Measurements from ENCODE around the gene GATA2.

Gene GATA2

DNA sequence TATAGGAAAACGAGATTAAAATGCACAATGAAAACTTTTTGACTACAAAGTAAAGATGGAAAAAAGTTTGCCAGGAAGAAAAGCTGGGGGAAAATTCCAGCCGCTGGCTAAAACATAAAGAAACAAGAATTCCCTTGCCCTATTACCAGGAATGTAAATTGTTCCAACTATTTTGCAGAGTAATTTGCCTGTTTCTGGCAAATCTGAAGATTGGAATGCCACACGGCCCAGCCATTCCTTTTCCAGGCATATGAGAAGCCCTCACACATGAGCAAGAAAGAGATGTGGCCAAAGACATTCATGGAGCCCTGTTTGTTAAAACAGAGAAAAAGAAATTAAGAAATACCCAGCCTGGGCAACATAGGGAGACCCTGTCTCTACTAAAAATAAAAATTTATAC lies 8.4 kb upstream of the GATA2 start:
- DNase-seq: no peak

DNA sequence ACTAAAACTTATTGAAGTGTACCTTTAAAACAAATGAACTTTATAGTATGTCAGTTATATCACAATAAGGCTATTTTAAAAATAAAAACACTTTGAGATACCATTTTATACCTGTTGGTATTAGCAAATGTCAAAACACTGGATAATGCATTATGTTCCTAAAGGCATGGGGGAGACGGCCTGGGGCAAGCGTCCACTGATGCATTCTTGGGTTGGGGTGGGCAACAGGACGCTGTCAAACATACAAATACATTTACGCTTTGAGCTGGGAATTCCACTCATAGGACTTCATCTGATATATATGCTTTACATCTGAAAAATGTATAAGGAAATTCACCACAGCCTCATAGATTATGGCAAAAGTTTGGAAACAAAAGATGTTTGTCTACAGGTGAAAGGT lies 7.6 kb upstream of the GATA2 start:
- DNase-seq: no peak

DNA sequence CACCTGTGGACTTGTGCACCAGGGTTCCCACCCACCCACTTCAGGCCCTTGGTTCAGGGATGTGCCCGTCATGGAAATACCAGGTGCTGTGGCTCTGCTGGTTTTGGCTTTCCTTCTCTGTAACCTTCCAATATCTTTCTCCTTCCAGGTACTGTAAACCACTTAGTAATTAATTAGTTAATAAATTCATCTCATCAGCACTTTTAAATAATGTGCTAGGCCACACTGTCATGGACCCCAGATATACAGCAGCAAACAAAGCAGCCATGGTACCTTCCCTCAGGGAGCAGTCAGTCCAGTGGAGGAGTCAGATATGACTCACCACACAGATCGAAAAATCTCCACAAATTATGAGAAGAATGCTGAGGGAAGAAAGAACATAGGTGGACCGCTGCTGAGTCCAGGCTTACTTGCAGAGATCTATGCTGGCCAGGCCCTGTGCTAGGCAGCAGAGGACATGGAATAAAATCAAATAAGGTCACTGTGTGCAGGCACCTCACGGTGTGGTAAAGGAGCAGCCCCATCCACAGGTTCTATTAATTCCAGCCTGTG lies 6.8 kb upstream of the GATA2 start:
- DNase-seq: no peak

DNA sequence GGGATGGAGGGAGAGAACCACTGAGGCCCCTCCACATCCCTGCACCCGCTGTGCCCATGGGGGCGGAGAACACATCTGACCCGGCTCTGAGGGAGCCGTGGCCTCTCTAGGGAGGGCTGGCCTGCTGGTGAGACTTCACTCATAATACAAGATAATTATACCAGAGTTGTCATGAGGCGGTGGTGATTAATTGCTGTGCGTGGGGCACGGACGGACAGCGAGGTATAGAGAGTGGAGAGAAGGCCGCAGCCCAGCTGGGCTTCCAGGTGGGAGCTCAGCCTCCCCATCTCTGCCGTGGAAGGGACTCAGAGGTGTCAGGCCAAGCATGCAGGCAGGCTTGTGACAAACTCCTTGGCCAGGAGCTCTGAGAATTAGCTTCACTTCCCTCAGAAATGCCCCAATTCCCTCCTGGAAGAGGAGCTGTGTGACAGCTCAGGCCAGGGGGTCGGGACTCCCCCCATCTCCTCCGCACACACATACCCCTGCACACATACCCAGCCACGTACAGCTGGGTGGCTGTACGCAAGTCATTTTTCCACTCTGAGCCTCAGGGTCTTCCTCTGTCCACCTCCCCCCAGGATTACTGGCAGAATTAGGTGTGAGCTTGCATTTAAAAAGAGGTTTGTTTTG lies 6.0 kb upstream of the GATA2 start:
- DNase-seq: no peak

DNA sequence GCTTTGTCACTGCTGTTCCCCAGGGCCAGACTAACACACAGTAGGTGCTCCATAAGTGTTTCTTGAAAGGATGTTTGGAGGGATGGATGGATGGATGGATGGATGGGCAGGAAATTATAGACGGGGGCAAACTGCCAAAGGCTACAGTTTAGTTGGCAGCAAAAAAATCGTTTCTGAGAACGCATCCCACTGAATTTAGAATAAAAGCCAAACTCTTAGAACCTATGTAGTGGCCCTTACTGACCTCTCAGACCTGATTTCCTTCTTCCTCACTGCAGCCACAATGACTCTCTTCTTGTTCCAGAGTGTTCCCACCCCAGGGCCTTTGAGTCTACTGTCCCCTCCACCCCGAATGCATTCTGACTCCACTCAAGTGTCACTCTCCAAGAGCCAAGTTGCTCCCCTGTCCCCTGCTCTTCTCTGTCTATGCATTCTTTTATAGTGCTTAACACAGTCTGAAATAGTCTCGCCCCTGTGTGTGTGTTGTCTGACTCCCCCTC lies 5.2 kb upstream of the GATA2 start:
- DNase-seq: no peak

DNA sequence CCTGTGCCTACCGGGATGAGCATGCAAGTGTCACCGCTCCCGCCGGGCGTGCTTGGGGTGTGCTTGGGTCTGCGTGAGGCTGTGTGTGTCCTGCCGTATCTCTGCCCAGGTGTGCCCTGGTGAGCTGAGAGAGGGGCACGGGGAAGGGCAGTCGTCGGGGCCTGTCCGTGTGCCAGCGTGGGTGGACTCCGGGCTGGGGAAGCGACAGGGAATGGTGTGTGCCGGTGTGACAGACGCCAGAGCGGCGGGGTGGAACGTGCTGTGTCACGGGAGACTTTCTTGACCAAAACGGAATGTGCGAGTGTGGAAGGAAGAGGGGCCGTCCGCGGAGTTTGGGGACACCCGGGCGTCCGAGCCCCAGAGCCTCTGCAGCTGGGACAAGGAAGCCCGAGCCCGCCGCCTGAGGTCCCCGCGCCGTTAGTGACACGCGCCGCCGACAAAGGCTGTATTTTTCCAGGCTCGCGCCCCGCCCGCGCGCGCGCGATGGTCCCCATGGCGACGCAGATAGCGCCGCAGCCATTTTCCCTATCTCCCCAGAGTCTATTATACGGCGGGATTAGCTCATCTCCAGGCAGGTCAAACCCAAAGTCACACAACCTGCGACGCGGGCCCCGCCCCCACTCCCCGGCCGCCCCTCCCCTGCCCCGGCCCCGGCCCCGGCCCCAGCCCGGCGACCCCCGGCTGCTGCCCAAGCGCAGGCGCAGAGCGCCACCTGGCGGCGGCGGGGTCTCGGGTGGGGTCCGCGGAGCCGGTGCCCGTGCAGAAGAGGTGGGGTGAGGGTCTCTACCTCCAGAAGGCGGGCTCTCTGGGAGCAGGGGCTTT lies 4.5 kb upstream of the GATA2 start:
- peak; percentile 32 for DNase-seq

DNA sequence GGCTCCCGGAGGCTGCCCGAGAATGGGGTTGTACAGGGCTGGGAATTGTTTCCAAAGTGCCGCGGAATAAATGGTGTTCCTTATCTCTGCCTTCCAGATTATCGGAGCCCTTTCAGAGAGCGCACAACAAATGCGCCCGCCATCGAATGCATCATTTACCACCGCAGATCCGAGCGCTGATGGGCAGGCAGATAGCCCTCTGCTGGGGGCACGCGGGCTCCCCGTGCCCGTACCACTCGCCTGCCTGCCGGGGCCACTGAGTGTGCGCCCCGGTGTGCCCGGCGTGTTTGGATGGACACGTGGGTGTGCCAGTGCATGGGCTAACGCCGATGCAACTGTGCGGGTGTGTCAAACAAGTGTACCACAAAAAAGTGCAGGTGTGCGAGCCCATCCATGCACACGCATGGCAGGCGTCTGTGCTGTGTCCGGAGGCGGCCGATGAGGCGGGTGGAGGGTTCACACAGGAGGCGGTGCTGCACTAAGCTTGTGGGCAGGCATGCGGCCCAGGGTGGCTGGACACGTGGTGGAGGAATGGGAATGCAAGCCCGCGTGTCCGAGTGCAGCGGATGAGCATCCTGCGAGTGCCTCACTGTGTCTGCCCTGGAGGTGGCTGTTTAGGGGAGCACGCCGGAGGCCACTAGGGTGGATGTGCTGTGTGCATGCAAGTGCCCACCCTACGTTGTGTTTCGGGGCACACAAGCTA lies 3.8 kb upstream of the GATA2 start:
- no peak for DNase-seq

DNA sequence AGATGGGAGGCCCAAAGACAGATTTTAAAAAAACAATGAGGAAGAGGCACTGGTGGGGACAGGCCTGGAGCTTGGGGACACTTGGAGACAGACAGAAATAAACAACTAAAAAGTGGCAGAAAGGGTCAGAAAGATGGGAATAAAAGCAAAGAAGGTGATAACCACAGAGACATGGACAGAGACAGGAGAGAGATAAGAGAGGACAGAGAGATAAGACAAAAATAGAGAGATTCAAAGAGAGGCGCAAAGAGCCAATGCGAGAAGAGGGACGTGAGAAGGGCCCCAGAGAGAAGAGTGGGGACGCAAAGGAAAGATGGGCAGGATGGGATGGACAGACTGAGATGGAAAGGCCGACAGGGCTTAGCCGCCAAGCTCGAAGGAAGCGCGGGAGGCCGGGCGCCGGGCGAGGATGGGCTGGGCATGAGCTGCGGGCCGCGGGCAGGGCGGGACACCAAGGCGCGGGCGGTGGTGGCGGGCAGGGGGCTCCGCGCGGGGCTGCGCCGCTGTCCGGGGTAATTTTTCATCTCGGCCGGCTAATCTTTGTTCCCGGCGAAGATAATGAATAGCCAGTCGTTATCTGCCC lies 3.1 kb upstream of the GATA2 start:
- no peak for DNase-seq

DNA sequence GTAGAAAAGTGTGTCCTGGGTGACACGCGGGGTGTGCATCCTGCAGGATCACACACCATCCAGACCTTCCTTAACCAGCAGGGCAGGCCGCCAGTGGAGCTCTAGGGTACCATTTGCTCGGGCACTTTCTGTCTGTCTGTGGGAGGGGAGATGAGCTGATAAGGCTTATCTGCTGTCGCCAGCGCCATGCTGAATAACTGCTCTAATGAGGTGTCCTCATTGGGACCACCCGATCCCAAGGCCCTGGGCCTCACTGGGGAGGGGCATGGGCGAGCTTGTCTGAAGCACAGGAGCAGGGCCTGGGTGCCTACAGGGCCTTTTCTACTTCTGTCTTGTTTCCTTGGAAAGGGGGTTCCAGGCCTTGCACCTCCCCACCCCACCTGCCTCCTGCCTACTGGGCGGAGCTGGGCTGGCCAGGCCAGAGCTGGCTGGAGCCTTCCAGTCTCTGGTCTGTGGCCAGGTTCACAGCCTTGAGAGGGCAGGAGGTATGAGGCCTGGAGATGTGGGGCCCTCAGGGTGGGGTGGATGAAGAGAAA lies 2.5 kb upstream of the GATA2 start:
- no peak for DNase-seq

DNA sequence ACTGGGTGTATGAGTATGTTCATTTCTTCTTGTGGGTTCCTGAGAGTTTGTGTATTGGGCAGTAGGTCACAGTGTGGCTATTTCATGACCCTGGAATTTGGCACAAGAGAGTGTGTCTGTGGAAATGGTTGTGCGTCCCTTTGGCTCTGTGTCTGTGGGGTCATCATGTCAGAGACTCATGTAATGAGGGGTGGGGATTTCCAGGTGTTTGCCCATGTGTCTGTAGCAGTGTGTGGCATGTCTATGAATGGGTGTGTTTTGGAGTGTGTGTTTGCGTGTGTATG lies 1.3 kb upstream of the GATA2 start:
- no peak for DNase-seq

DNA sequence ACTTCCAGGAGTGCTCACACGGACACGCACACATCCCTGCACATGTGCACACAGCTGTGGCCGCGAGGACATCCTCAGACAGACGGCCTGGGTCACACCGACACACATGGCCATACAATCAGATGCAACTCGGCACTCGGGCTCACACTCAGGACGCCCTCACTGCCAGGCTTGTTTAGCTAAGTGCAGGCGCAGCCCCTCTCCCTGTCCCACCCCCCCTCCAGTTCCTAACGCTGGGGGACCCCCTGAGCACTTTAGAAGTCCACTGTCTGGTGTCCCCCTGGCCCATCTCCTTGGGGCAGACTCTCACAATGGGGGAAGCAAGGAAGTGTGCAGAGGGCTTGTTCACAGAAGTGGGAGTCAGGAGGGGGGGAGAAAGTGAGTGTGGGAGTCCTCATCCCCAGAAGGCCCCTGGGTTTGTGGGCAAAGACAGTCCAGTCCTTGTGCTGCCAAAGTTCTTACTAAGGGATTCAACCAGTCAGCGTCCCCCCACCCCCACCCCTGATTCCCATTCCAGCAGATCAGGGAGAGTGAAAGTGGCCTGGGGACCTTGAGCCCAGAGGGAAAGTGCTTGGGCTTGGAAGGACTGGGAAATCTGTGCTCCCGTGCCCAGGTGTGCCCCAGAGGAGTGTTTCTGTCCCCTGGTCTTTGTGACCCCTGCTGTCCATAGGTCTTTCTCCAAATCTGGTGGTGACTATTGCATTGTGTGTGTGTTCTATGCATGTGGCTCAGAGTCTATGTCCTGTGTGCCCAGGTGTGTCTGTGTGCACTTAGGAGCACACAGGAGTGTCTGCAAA lies 767 bp upstream of the GATA2 start:
- no peak for DNase-seq

DNA sequence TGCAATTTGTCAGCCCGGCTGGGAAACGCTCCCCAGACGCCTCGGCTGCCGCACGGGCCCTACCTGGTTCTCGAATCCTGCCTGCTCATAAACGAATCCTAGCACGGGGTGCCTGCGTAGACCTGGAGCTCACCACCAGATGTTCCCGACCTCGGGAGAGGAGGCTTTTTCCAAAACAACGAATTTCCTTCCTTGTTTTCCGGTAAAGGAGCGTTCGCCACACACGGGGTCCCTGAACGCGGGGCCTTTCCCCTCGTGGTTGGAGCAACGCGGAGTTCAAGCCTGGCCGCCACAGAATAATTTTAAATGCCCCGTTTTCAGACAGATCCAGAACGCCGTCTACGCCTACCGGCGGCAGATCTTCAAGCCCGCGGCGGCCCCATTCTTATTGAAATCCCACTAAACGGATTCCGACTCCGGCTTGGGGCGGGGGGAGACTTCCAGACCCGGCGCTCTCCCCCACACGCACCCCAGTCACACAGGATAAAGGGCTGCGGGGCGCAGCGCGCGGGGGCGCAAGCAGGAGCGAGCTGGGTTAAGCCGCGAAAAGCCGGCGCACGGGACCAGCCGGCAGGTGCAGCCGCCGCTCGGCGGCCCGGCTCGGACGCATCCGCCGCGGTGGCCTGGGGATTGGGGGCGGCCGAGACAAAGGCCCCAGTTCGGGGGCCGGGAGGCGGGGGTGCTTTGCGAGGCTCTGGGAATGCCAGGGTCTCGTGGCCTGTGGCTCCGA lies 895 bp downstream of the GATA2 start:
- no peak for DNase-seq

DNA sequence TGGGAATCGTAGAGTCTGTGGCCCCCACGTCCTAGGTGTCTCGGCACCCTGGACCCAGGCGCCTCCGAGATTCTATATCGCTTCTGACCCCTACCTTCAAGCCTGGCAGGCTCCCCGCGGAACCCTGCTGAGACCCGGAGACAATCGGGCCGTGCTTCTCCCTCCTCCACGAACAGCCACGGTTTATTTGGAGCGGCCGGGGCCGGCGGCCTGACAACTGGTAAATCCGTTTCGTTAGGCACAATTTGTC lies 1.4 kb downstream of the GATA2 start:
- no peak for DNase-seq

DNA sequence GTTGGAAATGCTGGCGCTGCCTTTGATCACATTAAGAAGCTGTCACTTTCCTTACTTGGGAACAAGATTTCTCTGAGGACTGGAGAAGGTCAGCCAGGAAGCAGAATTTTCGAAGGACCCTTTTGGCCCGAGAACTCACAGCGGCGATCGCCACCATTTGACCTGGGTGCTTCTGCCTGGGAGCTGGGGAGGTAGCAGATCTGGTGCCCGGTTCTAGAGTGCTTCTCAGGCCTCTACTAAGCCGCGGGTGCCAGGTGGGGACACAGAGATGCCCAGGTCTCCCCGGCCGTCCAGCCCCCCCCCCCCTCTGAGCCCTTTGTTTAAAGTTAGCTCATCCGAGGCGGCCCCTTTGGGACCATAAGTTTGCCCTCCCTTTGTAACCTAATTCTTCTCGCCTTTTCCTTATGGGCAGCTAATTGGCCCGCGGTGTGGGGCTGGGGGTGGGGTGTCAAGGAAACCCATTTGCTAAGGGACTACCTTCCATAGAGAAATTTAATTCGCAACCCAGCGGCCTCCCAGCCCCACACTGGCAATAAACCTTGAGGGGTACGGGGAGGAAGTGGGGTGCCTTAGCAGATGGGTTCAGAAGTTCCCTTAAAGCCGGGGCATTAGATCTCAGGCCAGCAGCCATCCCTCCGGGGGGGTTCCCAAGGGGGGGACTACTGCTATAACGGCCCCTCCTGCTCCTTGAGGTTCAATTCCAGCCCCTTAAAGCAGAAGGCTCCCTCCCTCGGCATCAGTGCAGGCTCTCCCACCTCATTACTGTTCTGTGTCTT lies 1.9 kb downstream of the GATA2 start:
- no peak for DNase-seq

DNA sequence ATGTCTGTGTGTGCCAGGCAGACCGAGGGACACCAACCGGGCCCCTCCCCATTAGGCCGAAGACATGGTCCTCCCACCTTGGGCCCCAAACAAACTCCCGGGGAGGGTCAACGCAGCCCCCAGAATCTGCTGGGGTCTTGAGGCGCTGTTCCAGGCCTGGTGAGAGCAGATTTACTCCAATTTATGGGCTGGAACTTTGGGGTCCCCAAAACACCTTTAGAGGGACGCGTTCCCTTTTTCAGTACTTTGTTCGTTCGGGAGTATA lies 2.4 kb downstream of the GATA2 start:
- no peak for DNase-seq

DNA sequence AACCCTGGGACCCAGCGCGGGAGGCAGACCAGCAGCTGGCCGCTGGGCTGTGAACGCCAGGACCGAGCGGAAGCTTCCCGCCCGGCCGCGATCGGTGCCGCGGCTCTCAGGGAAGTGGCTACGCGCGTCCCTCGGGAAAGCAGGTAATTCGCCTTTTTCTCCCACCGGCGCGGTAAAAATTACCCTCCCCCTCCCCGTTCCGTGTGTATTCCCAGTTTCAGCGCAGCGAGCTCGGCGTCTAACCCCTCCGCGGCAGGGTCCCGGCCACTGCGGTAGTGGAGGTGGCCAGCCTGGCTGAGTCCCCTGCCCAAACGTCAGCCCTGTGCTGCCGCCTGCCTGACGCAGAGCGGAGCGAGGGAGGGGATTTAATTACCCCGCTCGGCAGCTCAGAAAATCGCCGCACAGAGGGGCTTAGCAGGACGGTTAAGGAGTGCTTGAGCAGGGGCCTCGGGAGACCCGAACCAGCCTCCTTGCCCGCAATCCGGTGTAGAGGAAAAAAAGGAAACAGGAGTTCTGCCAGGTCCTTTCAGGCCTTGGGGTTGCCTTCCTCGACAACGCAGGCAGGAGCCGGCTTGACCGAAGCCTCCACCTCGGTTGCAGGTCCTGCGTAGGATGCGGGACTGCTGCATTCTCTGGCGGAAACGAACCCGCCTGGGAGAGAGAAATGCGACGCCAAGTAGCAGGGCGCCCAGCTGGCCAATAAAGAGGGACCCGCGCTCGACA lies 2.9 kb downstream of the GATA2 start:
- no peak for DNase-seq

DNA sequence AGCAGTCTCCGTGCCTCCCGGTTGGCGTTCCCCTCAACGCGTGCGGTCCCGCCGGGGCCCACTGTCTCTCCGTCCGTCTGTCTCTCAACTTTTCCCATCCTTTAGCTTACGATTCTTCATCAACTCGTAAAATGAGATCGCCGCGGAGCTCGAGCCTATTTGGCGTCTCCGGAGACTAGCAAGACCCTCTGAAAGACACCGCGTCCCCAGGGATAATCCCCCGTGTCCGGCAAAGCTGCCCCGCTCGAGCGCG lies 3.4 kb downstream of the GATA2 start:
- no peak for DNase-seq

DNA sequence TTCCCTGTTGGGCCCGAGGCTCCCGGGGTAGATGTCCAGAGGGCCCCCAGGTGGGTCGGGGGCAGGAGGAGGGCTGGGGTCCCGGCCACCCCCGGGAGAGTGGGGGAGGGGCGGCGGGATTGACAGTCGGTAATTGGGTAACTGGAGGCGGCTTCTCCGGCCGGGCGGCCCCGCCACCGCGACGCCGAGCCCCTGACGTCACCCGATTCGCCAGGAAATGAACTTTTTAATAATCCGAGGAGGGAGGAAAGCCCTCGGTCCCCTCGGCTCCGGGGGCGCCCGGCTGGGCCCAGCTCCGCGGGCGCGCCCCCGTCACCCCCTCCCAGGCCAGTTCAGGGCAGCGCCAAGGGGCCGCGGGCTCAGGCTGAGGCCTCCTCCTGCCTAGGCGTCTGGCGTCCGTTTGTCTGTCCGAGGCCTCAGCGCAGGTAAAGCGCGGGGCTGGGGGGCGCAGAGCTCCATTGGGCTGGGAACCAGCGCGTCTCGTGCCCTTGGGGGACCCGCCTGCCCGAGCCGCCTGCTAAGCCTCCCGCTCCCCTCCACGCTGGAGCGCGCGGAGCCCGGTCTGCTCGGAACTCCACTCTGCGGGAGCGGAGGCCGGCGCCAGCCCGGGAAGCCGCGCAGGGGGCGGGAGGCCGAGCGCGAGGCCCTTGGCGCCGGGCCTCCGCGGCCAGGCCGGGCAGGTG lies 3.9 kb downstream of the GATA2 start:
- peak; percentile 56 for DNase-seq

DNA sequence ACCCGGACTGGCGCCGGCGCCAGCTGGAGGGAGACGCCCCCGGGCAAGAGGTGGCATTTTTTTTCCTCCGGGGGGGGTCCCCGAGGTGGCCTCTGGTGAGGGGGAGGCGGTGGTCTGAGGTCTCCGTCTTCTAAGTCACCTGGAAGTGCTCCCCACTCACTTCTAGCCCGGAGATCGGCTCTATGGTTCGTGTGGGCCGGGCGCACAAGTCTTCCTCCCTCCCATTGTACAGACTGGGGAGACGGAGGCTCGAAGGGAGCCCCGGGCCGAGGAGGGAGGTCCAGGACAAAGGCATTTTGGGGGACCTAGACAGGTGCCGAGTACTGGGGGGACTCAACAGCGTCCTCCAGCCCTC lies 4.4 kb downstream of the GATA2 start:
- DNase-seq: no peak

DNA sequence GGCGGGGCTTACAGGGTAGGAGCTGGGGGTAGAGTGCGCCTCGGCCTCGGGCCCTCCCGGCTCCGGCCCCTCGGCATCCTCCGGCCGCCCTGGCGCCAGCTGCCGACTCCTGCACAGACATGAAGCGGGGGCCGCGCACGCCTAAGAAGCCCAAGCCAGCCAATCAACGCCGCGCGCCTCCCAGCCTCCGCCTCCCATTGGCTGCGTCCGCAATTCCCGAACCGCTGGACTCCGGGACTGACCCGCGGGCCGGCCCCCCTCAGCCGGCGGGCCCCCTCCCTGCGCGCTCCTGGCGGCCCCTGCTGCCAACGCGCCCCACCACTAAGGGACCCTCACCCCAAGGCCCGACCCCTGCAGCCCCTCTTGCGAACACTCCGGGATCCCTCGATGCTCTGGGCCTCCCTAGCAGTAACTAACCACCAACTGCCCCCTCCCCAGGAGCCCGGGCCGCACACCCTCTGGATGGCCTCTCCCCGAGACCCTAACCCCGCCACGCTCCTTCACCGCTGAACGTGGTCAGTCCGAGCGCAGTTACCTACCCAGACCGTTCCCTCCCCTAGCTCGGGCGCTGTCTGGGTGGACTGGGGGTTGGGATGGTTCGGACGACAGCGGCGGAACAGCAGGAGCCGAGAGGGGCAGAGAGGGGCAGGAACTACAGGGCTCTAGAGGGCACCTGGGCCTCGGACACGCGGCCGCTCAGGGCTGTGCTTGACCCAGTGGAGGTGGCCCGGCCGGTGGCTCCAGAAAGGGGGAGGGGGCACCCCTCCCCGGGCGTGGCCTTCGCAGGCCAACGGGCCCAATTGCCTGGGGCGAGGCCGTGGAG lies 5.0 kb downstream of the GATA2 start:
- DNase-seq: peak; percentile 64
